Measurements from ENCODE around the gene TFAM.

Gene TFAM

DNA sequence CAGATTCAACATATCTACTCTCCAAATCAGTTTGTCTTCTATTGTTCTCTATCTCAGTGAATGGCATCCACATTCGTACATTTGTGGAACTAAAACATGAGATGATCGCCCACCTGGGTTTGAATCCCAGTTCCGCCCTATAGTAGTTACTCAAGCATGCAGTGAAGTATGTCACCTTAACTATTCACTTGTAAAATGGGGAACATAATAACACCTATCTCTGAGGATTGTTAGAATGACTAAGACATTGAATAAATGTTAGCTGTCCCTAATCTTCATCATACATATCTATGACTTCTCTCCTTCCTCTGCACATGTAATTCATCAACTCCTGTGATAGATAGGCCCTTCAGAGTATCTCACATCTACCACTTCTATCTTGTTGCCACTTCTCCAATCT is 25.7 kb upstream of the TFAM start:
- DNase-seq = no peak
- H3K36me3 Mint-ChIP-seq = peaks cover 4% of the 10 kb centered on the region
- no peaks in the 10 kb centered on the region for H3K9me3 Mint-ChIP-seq
- no peak overlapping the region for H3K27ac Mint-ChIP-seq
- H3K27me3 Mint-ChIP-seq = no peaks in the 10 kb centered on the region
- H3K4me3 Mint-ChIP-seq = no peak overlapping the region
- CTCF ChIA-PET = no interaction called here
- peaks cover 18% of the 10 kb centered on the region for H3K4me1 Mint-ChIP-seq

DNA sequence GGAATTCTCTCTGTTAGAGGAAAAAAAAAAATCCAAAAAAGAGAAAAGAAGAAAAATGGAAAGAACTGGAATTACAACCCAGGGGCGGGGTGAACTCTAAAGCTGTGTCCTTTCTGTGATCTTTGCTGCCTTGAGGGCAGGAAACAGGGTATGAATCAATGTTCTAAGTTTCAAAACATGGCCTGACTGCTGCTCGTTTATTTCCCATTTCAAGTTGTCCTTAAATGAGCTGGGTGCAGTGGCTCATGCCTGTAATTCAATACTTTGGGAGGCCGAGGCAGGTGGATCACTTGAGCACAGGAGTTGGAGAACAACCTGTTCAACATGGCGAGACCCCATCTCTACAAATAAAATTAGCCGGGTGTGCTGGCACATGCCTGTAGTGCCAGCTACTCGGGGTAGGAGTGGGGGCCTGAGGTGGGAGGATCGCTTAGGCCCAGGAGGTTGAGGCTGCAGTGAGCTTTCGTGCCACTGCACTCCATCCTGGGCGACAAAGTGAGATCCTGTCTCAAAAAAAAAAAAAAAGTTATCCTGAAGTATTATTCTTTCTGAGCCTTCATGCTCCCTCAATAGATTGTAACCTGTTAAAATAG is 24.7 kb upstream of the TFAM start:
- CTCF ChIA-PET = no interaction called here
- H3K9me3 Mint-ChIP-seq = no peaks in the 10 kb centered on the region
- no peaks in the 10 kb centered on the region for H3K27me3 Mint-ChIP-seq
- no peak overlapping the region for H3K4me3 Mint-ChIP-seq
- H3K4me1 Mint-ChIP-seq = peaks cover 18% of the 10 kb centered on the region
- no peak for DNase-seq
- peaks cover 9% of the 10 kb centered on the region for H3K36me3 Mint-ChIP-seq
- no peak overlapping the region for H3K27ac Mint-ChIP-seq

DNA sequence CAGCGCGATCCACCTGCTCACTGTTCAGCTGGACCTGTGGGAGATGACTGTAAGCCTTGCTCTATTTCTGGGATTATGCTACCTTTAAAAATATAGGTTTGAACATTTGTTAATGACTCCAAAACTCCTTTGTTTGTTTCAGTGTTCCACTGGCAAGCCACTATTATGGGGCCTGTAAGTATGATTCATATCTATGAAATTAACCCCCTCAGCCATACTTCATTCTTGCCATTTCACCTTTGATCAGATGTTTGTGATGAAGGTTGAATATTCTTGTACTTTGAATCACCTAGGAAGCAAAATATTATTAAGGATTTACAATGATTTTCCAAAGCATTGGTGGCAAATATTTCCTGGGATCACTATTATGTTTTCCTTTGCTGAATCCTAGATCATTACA is 23.9 kb upstream of the TFAM start:
- Mint-ChIP-seq H3K27ac (no peak overlapping the region), H3K4me3 (no peak overlapping the region), H3K9me3 (no peaks in the 10 kb centered on the region), H3K27me3 (no peaks in the 10 kb centered on the region), H3K36me3 (peaks cover 9% of the 10 kb centered on the region), H3K4me1 (peaks cover 18% of the 10 kb centered on the region)
- DNase-seq = no peak
- CTCF ChIA-PET = no interaction called here

DNA sequence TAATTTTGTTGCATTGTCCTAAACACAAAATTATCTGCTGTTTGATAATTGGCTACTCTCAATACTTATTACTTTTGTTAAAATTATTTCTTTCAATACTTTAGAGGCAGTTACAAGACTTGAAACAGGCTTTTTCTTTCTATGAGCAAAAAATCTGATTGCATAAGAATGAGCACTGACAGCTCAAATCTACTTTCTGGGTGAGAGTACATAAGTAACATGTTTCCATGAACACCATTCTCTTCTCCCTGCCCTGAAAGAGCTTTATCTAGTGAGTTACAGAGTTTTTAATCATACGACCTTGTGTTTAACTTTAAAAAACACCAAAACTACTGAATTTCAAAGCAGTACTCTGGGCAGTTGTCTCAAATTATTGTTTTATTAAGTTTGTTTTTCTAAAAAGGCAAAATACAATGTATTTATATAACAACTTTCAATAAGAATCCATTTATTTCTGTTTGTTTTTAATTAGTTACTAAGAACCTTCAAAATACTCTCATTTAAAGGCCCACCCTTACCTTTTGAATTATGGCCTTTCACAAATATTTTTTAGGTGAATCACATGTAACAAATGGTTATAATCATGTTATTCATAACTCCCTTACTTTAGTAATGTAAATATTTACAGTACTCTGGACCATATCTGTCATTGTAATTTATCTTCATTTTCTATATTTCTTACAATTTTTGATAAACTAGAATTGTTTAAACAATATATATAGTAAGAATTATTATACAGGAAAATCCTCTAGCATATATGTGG is 23.0 kb upstream of the TFAM start:
- Mint-ChIP-seq H3K27ac (no peak overlapping the region), H3K4me1 (peaks cover 18% of the 10 kb centered on the region), H3K36me3 (peaks cover 9% of the 10 kb centered on the region), H3K27me3 (no peaks in the 10 kb centered on the region), H3K9me3 (no peaks in the 10 kb centered on the region), H3K4me3 (no peak overlapping the region)
- CTCF ChIA-PET = no interaction called here
- DNase-seq = no peak

DNA sequence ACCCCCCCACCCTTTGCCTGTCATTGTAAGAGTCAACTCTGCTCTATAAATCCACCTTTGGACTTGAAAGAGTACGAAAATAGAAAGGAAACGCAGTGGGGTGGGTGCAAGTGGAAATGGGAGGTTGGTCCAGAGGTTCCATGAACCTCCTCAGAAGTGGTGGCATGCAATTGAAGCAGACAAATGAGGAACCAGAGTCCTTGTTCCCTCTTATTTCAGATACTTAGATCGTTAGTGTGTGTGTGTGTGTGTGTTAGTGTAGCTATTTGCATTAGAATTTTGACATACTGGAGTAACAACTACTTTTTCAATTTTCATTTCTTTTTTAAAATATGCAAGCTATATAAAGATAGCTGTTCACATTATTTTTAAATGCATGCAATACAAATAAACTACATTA is 18.1 kb upstream of the TFAM start:
- CTCF ChIA-PET = no interaction called here
- Mint-ChIP-seq H3K36me3 (peaks cover 9% of the 10 kb centered on the region), H3K27me3 (no peaks in the 10 kb centered on the region), H3K4me1 (no peaks in the 10 kb centered on the region), H3K27ac (no peak overlapping the region), H3K9me3 (no peaks in the 10 kb centered on the region), H3K4me3 (no peak overlapping the region)
- no peak for DNase-seq

DNA sequence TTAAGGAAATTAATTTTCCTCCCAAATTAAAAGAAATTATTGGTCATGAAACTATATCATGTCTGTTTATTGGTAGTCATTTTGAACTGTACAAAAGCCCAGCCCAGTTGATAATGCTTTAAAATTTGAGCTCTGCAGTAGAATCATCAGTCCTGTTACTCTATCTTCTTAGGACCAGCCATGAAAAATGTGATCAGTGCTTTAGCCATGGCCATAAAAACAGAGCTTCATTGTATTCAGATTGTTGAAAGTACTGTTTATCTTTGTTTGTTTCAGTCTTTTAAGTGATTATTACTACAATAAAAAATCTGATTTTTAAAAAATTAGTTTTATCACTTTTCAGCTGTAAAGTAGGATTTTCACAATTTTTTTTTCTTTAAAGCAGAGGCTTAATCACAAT is 13.7 kb upstream of the TFAM start:
- no peak overlapping the region for H3K27ac Mint-ChIP-seq
- H3K4me1 Mint-ChIP-seq = no peaks in the 10 kb centered on the region
- H3K36me3 Mint-ChIP-seq = no peaks in the 10 kb centered on the region
- DNase-seq = no peak
- no peaks in the 10 kb centered on the region for H3K27me3 Mint-ChIP-seq
- CTCF ChIA-PET = no interaction called here
- no peak overlapping the region for H3K4me3 Mint-ChIP-seq
- no peaks in the 10 kb centered on the region for H3K9me3 Mint-ChIP-seq

DNA sequence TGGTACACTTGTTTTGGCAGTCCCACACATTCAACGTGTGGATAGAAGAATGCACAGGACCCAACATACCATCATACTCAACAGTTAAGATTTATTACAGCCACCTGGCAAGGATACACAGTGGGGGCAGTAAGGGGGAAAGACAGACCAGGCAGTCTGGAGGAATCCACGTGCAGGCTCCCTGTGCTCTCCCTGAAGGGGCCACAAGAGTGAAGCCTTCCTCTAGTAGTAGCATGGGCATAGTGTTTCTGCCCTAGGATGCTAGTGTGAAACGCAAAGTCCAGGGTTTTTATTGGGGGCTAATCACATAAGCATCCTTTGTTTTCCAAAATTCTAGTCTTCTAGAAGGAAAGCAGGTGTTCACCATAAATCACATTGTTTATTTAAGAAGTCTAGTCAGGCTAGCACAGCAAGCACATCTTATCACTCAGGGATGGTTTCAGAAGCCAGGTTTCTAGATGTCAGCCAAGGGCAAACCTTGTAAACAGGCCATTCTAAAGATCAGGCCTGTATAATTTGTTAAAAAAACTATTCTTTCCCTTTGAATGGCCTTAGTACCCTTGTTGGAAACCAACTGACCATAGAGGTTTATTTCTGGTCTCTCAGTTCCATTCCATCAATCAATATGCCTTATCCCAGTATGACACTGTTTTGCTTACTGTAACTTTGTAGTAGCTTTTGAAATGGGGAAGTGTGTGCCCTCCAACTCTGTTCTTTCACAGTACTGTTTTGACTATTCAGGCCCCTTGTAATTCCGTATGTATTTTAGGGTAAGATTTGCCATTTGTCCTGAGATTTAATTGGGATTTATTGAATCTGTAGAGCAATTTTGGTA is 12.4 kb upstream of the TFAM start:
- H3K27ac Mint-ChIP-seq = no peak overlapping the region
- H3K4me1 Mint-ChIP-seq = no peaks in the 10 kb centered on the region
- H3K4me3 Mint-ChIP-seq = no peak overlapping the region
- H3K27me3 Mint-ChIP-seq = no peaks in the 10 kb centered on the region
- no peaks in the 10 kb centered on the region for H3K9me3 Mint-ChIP-seq
- no peak for DNase-seq
- CTCF ChIA-PET = no interaction called here
- H3K36me3 Mint-ChIP-seq = no peaks in the 10 kb centered on the region

DNA sequence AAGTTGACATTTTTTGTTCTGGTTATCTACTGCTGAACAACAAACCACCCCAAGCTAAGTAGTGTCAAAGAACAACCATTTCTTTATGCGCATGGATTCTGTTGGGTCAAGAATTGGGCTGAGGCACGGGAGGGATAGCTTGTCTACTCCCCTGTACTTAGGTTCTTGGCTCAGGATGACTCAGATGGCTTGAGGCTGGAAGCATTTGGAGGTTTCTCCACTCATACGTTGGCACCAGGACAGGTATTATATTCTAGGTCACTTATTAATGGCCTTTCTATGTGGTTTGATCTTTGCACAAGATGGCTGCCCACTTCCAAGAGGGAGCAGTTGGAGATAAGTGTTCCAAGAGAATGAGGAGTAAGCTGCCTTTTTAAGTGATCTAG is 11.8 kb upstream of the TFAM start:
- Mint-ChIP-seq H3K4me3 (no peak overlapping the region), H3K36me3 (no peaks in the 10 kb centered on the region), H3K27ac (no peak overlapping the region), H3K4me1 (no peaks in the 10 kb centered on the region), H3K27me3 (no peaks in the 10 kb centered on the region), H3K9me3 (no peaks in the 10 kb centered on the region)
- CTCF ChIA-PET = no interaction called here
- no peak for DNase-seq

DNA sequence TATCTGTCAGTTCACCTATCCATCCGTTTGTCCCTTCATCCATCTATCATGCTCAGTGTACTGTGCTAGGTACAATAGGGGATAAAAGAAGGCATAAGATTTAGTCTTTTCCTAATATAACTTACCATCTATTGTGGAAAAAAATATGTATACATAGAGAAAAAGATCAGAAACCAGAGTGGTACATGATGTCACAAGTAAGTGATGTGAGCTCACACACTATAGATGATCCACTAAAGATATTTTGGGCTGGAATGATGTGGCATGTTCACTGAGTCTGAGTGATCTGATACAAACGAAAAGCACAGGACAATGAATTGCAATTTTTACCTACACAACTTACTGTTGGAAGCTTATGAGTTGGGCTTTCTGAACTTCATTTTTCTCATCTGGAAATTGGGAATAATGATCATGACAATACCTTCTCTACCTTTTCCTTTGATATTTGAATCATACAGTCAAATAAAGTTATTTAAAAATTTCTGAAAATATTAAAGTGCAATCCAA is 2.7 kb upstream of the TFAM start:
- Mint-ChIP-seq H3K9me3 (no peaks in the 10 kb centered on the region), H3K4me1 (peaks cover 37% of the 10 kb centered on the region), H3K27ac (no peak overlapping the region), H3K27me3 (no peaks in the 10 kb centered on the region), H3K4me3 (no peak overlapping the region), H3K36me3 (peaks cover 10% of the 10 kb centered on the region)
- DNase-seq = no peak
- CTCF ChIA-PET = no interaction called here

DNA sequence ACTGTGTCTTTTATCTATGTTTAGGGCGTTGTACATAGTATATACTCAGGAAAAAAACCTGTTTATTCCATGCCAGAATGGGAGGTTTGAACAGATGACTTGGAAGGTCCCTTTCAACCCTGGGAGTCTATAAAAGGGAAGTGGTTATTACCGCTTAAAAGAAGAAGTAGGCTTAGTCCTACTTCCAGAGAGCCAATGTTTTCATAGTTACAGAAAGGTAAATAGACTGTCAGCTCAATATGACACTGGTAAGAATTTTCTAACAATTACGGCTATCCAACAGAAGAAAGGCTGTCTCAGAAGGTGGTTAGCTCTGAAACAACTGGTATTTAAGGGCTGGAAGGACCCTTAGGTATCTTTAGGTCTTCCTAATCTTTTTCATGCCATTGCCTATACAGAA is 1.1 kb upstream of the TFAM start:
- Mint-ChIP-seq H3K36me3 (peaks cover 19% of the 10 kb centered on the region), H3K27ac (peak overlapping the region; percentile 97), H3K4me3 (peak overlapping the region; percentile 99), H3K4me1 (peaks cover 40% of the 10 kb centered on the region), H3K9me3 (no peaks in the 10 kb centered on the region), H3K27me3 (no peaks in the 10 kb centered on the region)
- DNase-seq = no peak
- CTCF ChIA-PET = interaction anchor here (0.7 to 3.8 kb wide), 7 partner anchors 20 to 206 kb away, joined by 3 to 20 read pairs (median 4); partner anchors contain the start of genes CISD1 and UBE2D1

DNA sequence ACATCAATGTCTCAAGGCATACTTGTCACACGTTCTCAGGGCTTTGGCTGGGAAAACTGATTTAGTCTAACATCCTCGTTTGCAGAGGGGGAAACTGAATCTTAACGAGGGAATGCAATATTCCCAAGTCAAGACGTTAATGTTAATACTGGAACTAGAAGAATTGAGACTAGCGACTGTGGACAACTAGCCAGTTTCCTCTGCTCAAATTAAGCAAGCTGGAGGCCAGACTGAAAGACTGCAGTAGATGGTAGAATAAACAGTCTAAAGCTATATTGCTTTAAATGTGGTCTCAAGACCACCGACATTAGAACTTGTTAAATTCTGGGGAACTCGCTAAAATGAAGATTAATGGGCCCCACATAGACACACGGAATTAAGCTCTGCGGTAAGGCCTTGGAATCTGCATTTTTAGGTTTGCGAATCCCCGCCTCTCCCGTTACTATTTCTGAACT is 639 bp upstream of the TFAM start:
- Mint-ChIP-seq H3K27me3 (no peaks in the 10 kb centered on the region), H3K4me3 (peak overlapping the region; percentile 99), H3K9me3 (no peaks in the 10 kb centered on the region), H3K36me3 (peaks cover 19% of the 10 kb centered on the region), H3K4me1 (peaks cover 40% of the 10 kb centered on the region), H3K27ac (peak overlapping the region; percentile 97)
- CTCF ChIA-PET = interaction anchor here (0.7 to 3.8 kb wide), 6 partner anchors 20 to 207 kb away, joined by 3 to 20 read pairs (median 4); partner anchors contain the start of genes CISD1 and UBE2D1
- no peak for DNase-seq

DNA sequence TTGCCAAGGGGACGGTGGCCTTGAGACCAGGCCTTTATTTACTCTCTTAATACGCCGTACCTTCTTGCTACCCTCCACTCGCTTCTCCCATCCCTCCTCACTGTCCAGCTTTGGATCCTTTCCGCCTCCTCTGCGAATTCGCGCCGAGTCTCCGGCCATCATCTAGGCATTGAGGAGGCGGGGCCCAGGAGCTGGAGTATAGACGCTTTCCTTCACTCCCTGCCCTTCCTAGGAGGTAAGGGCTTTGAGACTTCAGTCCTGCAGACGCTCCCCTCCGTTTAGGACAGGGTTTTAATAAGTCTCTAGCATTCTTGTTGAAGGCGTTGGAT is 538 bp downstream of the TFAM start:
- no peaks in the 10 kb centered on the region for H3K9me3 Mint-ChIP-seq
- H3K27ac Mint-ChIP-seq = peak overlapping the region; percentile 97
- H3K4me1 Mint-ChIP-seq = peaks cover 44% of the 10 kb centered on the region
- H3K27me3 Mint-ChIP-seq = no peaks in the 10 kb centered on the region
- CTCF ChIA-PET = interaction anchor here (0.8 to 3.8 kb wide), 2 partner anchors 86 to 96 kb away, joined by 3 to 20 read pairs; no protein-coding TSS in a partner anchor
- H3K4me3 Mint-ChIP-seq = peak overlapping the region; percentile 99
- peaks cover 25% of the 10 kb centered on the region for H3K36me3 Mint-ChIP-seq
- peak; percentile 43 for DNase-seq

DNA sequence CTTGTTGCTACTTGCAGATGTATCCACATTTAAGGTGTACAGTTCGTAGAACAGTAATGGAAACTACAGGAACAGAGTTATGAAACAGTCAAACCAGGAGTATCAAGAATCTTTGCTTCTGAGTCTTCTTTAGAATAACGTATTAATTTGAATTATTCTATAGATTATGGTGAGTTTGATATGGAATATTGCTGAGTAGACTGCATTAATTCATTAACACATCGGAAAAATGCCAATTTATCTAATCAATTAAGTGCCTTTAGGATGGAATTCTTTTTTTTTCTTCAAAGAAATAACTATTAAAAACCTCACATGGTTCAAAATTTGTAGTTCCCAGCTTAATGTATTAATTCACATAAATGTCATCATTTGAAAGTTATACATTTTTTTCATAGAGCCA is 3.8 kb downstream of the TFAM start:
- H3K4me3 Mint-ChIP-seq = no peak overlapping the region
- no peak for DNase-seq
- H3K27me3 Mint-ChIP-seq = no peaks in the 10 kb centered on the region
- peaks cover 41% of the 10 kb centered on the region for H3K36me3 Mint-ChIP-seq
- peaks cover 39% of the 10 kb centered on the region for H3K4me1 Mint-ChIP-seq
- no peak overlapping the region for H3K27ac Mint-ChIP-seq
- no peaks in the 10 kb centered on the region for H3K9me3 Mint-ChIP-seq
- CTCF ChIA-PET = no interaction called here

DNA sequence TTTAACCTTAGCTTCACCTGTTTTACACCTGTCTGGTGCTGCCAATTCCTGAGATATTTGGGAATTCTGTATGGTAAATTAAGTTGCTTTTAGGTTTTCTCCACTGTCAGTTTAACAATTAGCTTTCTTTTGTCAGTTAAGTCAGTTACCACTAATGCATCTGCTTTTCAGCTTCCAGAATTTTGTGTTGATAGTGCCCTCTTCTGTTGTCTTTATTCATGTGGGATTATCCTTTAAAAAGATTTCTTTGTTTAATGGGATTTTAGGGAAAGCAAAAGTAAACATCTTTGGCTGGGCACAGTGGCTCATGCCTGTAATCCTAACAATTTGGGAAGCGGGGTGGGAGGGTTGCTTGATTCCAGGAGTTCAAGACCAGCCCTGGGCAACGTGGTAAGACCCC is 8.1 kb downstream of the TFAM start:
- CTCF ChIA-PET = interaction anchor here (0.7 to 1.1 kb wide), 2 partner anchors 91 to 336 kb away, joined by 3 read pairs; no protein-coding TSS in a partner anchor
- Mint-ChIP-seq H3K4me3 (no peak overlapping the region), H3K27me3 (no peaks in the 10 kb centered on the region), H3K9me3 (no peaks in the 10 kb centered on the region), H3K27ac (no peak overlapping the region), H3K36me3 (peaks cover 52% of the 10 kb centered on the region), H3K4me1 (peaks cover 13% of the 10 kb centered on the region)
- DNase-seq = no peak
